ENCODE results near the gene KHDC4.

Gene KHDC4

DNA sequence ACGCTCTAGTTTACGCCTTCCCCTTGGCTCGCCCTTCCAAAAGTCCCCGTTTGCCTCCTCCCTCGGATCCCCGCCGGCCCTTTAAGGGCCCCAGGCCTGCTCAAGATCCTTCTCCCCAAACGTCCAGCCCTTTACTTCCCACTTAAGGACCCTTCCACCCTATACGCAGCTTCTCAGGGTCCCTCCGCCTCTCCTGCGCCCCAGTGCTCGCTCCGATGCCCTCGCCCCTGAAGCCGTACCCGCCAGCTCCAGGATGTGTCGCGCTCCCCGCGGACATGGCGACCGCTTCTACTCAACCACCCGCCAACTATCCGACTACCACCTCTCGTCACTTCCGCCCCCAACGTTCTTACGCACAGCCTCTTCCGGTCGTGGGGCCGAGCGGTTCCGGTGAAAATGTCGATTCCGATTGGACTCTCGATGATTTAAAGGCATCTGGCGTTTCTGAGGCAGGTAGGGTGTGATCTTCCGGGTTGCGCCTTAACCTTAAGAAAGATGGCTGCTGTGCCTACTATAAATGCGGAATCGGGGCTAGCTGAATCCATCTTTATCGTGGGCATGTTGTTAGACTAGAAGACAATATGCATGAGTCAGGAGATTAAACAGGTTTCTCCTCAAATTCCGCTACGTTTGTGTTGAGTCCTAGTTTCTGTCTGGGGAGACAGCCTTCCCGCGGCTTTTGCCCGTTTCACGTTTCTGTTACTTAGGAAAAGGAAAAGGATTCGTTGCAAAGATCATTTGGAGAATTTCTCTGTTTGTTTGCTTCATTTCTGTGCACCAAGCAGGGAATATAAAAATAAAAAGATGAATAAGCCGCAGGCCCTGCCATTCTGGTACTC lies at the start of gene KHDC4:
TSS of gene KHDC4 (minus strand) at position 317 of the 839 bp plus-strand sequence. CDS start at position 277, 40 bp downstream.
- H3K9me3 ChIP-seq (ENCODE audit: severe bottlenecking), result no peaks in the 10 kb centered on the region
- peak within 1 kb of the TSS; percentile 89 for H3K27ac ChIP-seq
- H3K36me3 ChIP-seq, result peaks cover 49% of the 10 kb centered on the region
- TF ChIP-seq, protein P1, sequence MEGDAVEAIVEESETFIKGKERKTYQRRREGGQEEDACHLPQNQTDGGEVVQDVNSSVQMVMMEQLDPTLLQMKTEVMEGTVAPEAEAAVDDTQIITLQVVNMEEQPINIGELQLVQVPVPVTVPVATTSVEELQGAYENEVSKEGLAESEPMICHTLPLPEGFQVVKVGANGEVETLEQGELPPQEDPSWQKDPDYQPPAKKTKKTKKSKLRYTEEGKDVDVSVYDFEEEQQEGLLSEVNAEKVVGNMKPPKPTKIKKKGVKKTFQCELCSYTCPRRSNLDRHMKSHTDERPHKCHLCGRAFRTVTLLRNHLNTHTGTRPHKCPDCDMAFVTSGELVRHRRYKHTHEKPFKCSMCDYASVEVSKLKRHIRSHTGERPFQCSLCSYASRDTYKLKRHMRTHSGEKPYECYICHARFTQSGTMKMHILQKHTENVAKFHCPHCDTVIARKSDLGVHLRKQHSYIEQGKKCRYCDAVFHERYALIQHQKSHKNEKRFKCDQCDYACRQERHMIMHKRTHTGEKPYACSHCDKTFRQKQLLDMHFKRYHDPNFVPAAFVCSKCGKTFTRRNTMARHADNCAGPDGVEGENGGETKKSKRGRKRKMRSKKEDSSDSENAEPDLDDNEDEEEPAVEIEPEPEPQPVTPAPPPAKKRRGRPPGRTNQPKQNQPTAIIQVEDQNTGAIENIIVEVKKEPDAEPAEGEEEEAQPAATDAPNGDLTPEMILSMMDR (IDR thresholded peaks at IDR 0.05; ENCODE audit: low read depth, low read length), result peak; percentile 24; the same call in 1 of the 2 replicates
- peak; percentile 99 for DNase-seq
- H3K4me3 ChIP-seq (ENCODE audit: low read depth, low read length), result peak within 1 kb of the TSS; percentile 72
- H3K27me3 ChIP-seq (ENCODE audit: insufficient read depth, low read depth, severe bottlenecking), result no peaks in the 10 kb centered on the region

DNA sequence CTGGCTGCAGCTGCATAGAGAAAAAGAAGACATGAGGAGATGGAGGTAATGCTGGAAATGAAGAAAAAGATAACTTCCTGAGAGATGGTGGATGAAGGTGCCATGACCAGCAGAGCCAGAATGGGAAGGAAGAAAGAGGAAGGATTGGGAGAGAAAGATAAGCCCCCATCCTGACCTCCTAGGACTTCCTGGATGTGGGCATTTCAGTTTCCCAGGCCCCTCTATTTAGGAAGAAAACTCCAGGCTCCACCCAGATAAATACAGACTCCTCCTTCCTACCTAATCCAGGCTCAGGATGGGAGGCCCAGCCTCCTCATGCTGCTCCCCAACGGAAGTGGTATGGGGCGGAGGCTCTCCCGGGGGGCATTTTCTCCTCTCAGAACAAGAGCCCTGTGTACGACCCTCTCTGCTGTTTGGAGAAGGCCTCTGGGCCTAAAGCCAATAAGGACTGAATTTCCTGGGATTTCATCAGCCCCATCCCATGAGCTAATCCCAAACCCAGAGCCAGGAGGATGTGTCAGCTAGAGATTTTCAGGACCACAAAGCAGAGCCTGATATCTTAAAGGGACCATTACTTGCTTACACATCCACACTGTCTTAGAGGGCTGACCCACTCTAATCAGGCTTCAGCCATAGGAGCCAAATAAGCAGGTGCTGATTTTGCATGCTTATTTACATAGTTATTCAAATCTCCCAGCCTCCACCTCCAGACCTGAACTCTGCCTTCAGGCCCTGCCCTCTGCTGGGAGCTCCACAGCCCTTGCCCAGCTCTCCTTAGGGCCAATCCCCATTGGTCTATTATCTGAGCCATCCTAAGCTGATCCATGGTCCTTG lies 49.2 kb upstream of the KHDC4 start:
- peak; percentile 78 for DNase-seq

DNA sequence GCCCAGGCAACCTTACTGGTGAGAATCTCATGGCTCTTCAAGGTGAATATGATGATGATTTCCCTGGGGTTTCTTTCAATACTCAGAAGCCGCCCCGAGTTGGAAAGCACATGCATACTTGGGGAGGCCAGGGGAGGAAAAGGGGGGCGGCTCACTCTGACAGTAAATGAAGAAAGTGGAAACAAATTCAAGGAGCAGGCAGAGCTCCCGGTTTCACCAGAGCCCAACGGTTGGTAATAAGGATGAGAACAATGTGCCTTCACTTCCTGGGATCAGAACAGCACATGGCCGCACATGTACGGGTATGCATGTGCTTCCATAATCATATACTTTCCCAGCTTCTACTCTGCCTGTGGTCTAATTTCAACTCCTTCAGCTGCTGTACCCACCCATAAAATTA lies 47.9 kb upstream of the KHDC4 start:
- no peak overlapping the region for H3K4me3 ChIP-seq (ENCODE audit: low read depth, low read length)
- DNase-seq, result no peak
- TF ChIP-seq, protein P1 (IDR thresholded peaks at IDR 0.05; ENCODE audit: low read depth, low read length), result no peak
- no peaks in the 10 kb centered on the region for H3K27me3 ChIP-seq (ENCODE audit: insufficient read depth, low read depth, severe bottlenecking)
- peak overlapping the region; percentile 76 for H3K27ac ChIP-seq
- no peaks in the 10 kb centered on the region for H3K9me3 ChIP-seq (ENCODE audit: severe bottlenecking)
- H3K36me3 ChIP-seq, result peaks cover 4% of the 10 kb centered on the region; the same call in 1 of the 2 replicates

More for the DNA sequence above, 49.2 kb upstream of the KHDC4 start:
- TF ChIP-seq, protein P1 (IDR thresholded peaks at IDR 0.05; ENCODE audit: low read depth, low read length), result peak; percentile 55
- Histone ChIP-seq H3K27ac (peak overlapping the region; percentile 76), H3K27me3 (ENCODE audit: insufficient read depth, low read depth, severe bottlenecking) (no peaks in the 10 kb centered on the region), H3K9me3 (ENCODE audit: severe bottlenecking) (no peaks in the 10 kb centered on the region), H3K4me3 (ENCODE audit: low read depth, low read length) (no peak overlapping the region), H3K36me3 (0 out of 2 replicates have a peak, but pooled peaks cover under 1% of the 10 kb centered on the region)

DNA sequence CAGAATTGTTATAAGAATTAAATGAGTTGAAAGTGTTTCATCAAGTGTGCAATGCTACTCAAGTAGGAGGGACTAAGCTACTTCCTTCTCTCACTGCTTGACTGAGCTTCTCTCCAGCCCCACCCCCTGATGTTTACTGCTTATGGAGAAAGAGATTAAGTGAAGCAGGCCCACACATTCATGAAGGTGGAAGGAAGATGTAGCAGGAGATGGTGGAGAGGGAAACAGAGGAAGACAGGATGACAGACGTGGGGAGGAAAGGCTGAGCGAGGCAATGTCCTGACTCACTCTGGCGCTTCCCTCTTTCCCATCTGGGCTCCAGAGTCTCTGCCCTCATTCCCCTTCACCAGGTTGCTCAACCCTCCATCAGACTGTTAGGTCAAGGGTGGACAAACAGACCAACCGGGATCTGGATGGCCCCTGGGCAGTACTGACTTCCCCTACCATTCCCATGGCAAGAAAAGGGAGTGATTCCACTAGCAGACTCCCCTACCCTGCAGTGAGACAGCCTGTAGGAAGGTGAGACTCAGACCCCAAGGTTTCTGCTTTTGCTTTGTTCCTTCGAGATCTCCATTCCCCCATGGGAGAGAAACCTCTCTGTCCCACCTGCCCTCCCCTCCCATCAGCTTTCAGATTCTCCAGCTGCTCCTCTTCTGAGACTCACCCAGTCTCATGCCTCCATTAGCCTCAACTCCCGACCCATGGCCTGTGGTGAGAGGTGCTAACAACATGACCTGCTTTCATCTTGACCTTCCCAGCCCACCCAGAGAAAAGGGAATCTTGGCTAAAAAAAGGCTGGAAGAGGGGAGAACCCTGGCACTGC lies 47.3 kb upstream of the KHDC4 start:
- Histone ChIP-seq H3K4me3 (ENCODE audit: low read depth, low read length) (no peak overlapping the region), H3K27ac (peak overlapping the region; percentile 76), H3K9me3 (ENCODE audit: severe bottlenecking) (no peaks in the 10 kb centered on the region), H3K36me3 (peaks cover 4% of the 10 kb centered on the region; the same call in 1 of the 2 replicates), H3K27me3 (ENCODE audit: insufficient read depth, low read depth, severe bottlenecking) (no peaks in the 10 kb centered on the region)
- DNase-seq, result peak; percentile 67
- TF ChIP-seq, protein P1 (IDR thresholded peaks at IDR 0.05; ENCODE audit: low read depth, low read length), result no peak

DNA sequence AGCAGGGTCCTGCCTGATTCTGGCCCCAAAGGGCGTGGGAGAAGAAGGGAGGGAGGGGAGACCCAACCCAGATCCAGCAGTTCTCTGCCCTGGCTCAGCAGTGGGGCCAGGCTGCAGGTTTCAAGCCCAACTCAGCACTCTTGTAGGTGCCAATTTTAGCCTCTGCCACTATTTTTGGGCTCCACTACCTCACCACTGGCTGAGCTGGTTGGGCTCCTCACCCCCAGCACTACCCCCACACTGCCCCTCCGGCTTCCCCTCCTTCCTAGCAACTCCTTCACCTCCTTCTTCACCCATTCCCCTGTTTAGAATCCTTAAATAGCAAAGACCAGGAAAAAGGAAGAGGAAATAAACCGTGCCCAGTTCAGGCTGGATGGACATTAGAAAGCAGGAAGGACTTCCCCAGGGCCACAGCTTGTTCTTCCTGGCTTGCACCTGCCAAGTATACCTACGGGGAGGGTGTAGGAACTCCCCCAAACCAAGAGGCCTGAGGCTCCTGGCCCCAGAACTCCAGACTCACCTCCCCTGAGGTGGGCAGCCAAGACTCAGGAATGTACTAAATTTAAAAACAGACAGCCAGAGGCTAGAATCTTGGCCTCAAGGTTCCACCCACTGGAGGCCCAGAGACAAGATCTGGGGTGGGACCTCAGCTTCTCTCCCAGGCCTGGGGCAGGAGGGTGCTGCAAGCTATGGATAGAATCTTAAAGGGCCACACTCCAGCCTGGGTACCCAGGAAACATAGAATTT lies 45.6 kb upstream of the KHDC4 start:
- no peaks in the 10 kb centered on the region for H3K27me3 ChIP-seq (ENCODE audit: insufficient read depth, low read depth, severe bottlenecking)
- peaks cover 5% of the 10 kb centered on the region for H3K36me3 ChIP-seq
- no peak overlapping the region for H3K4me3 ChIP-seq (ENCODE audit: low read depth, low read length)
- TF ChIP-seq, protein P1 (IDR thresholded peaks at IDR 0.05; ENCODE audit: low read depth, low read length), result no peak
- peak overlapping the region; percentile 97 for H3K27ac ChIP-seq
- no peak for DNase-seq
- H3K9me3 ChIP-seq (ENCODE audit: severe bottlenecking), result no peaks in the 10 kb centered on the region

Data from WERI-Rb-1 (cell line).